ENCODE measurements around the gene ZNF263.

DNA sequence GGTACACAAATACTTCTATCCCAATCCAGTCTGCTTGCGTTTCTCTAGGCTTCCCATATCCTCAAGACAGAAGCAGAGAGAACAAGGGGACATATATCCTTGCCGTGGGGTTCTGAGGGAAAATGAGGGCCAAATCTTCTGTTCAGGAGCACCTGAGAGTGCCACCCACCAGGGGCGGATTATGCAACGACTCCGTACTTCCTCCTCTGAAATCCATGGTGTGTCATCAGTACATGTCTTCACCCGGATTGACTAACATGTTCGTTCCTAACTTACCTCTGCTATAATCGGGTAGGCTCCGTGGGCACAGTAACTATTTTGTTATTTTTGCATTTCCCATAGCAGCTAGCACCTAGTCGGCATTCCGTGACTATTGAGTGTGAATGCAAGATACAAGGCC is 40.6 kb upstream of the ZNF263 start:
- TF ChIP-seq, protein P1, sequence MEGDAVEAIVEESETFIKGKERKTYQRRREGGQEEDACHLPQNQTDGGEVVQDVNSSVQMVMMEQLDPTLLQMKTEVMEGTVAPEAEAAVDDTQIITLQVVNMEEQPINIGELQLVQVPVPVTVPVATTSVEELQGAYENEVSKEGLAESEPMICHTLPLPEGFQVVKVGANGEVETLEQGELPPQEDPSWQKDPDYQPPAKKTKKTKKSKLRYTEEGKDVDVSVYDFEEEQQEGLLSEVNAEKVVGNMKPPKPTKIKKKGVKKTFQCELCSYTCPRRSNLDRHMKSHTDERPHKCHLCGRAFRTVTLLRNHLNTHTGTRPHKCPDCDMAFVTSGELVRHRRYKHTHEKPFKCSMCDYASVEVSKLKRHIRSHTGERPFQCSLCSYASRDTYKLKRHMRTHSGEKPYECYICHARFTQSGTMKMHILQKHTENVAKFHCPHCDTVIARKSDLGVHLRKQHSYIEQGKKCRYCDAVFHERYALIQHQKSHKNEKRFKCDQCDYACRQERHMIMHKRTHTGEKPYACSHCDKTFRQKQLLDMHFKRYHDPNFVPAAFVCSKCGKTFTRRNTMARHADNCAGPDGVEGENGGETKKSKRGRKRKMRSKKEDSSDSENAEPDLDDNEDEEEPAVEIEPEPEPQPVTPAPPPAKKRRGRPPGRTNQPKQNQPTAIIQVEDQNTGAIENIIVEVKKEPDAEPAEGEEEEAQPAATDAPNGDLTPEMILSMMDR (IDR thresholded peaks at IDR 0.05): no peak
- no peak for TF ChIP-seq EZH2 (IDR thresholded peaks at IDR 0.05; ENCODE audit: borderline replicate concordance, insufficient read depth, low read depth, low read length, poor library complexity, severe bottlenecking)
